ENCODE results near the gene PHF21A.

The PHF21A gene

DNA sequence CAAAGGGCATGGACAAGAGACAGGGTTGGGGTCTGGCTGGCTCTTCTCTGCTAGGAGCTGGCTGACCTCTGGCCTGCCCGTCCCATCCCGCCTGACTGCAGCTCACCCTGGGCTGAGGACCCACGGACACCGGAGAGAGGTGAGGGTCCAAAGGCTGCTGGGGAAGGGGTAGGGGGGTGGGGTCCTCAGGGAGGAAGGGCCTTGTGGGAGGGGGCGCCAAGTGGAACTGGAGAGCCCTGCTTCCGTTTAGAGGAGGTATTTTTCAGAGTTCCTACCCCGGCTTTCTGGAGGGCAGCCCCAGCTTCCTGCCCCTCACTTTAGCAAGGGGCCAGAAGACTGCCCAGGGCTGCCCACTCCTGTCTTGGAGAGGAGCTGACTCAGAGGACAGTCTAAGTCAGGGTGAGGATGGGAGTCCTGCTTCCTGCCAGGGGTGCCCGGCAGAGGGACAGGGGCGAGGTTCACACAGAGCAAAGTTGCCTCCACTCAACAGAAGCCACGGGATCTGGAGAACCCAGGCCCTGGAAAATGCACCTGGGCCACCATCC lies 191.7 kb downstream of the PHF21A start:
- H3K4me2 ChIP-seq (ENCODE audit: low read length), result peak overlapping the region; percentile 58
- no peaks in the 10 kb centered on the region for H4K20me1 ChIP-seq (ENCODE audit: insufficient read depth, low read length)
- peaks cover 56% of the 10 kb centered on the region for H3K4me1 ChIP-seq (ENCODE audit: insufficient read depth, low read length, severe bottlenecking)

DNA sequence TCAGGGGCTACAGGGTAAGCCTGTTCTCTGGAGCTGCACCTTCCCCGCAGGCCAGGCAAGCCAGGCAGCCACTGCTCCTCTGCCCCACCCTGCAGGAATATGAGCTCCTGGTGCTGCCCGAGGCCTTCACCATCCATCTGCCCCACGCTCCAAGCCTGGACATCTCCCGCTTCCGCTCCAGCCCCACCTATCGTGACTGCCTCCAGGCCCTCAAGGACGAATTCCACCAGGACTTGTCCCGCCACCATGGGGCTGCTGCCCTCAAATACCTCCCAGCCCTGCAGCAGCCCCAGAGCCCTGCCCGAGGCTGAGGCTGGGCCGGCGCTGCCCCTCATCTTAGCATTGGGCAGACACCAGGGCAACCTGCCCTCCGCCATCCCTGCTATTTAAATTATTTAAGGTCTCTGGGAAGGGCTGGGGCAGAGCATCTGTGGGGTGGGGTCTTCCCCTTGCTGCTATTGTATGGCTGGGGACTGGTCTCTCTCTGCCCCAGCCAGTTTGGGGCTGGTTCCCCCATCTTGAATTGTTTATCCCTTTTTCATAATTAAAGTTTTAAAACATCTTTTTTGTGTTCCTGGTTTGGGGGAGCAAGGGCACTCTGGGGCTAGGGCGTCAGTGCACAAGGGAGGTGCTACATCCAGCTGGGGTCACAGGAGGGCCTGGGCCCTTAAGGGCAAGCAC lies 192.6 kb downstream of the PHF21A start:
- Histone ChIP-seq H3K9me3 (ENCODE audit: low read length) (no peaks in the 10 kb centered on the region), H3K27me3 (ENCODE audit: insufficient read depth, low read length) (no peaks in the 10 kb centered on the region; the same call in 1 of the 2 replicates), H3K4me3 (ENCODE audit: low read depth, low read length, poor library complexity, severe bottlenecking) (no peak overlapping the region), H3F3A (ENCODE audit: insufficient read depth, low read length) (no peaks in the 10 kb centered on the region), H3K9me2 (ENCODE audit: low read depth, low read length) (no peaks in the 10 kb centered on the region), H3K4me2 (ENCODE audit: low read length) (no peak overlapping the region), H3K4me1 (ENCODE audit: insufficient read depth, low read length, severe bottlenecking) (peaks cover 47% of the 10 kb centered on the region), H2AFZ (ENCODE audit: low read length) (no peak overlapping the region), H3K79me2 (ENCODE audit: insufficient read depth, low read length) (no peaks in the 10 kb centered on the region), H3K36me3 (ENCODE audit: insufficient read depth, low read length) (peaks cover 9% of the 10 kb centered on the region), H4K20me1 (ENCODE audit: insufficient read depth, low read length) (no peaks in the 10 kb centered on the region), H3K27ac (ENCODE audit: low read depth, low read length, poor library complexity, severe bottlenecking) (no peak overlapping the region), H3K9ac (ENCODE audit: low read length) (no peak overlapping the region)
- TF ChIP-seq EZH2 (IDR thresholded peaks at IDR 0.05; ENCODE audit: borderline replicate concordance, low read length) (no peak), CTCF (IDR thresholded peaks at IDR 0.05; ENCODE audit: low read length) (no peak)

More for the DNA sequence above, 191.7 kb downstream of the PHF21A start:
- TF ChIP-seq EZH2 (IDR thresholded peaks at IDR 0.05; ENCODE audit: borderline replicate concordance, low read length) (no peak), CTCF (IDR thresholded peaks at IDR 0.05; ENCODE audit: low read length) (no peak)
- H3F3A ChIP-seq (ENCODE audit: insufficient read depth, low read length), result no peaks in the 10 kb centered on the region
- H3K9me3 ChIP-seq (ENCODE audit: low read length), result no peaks in the 10 kb centered on the region
- peaks cover 18% of the 10 kb centered on the region for H3K36me3 ChIP-seq (ENCODE audit: insufficient read depth, low read length)
- no peaks in the 10 kb centered on the region for H3K9me2 ChIP-seq (ENCODE audit: low read depth, low read length)
- H3K9ac ChIP-seq (ENCODE audit: low read length), result peak overlapping the region; percentile 39; the same call in 1 of the 2 replicates
- peak overlapping the region; percentile 39 for H3K4me3 ChIP-seq (ENCODE audit: low read depth, low read length, poor library complexity, severe bottlenecking)
- H3K79me2 ChIP-seq (ENCODE audit: insufficient read depth, low read length), result no peaks in the 10 kb centered on the region
- no peak overlapping the region for H2AFZ ChIP-seq (ENCODE audit: low read length)
- H3K27ac ChIP-seq (ENCODE audit: low read depth, low read length, poor library complexity, severe bottlenecking), result peak overlapping the region; percentile 86
- H3K27me3 ChIP-seq (ENCODE audit: insufficient read depth, low read length), result no peaks in the 10 kb centered on the region; the same call in 1 of the 2 replicates

GRCh38 chr11:45927684-45928413 lies 193.4 kb downstream of the PHF21A start:
- H3K36me3 ChIP-seq (ENCODE audit: insufficient read depth, low read length), result peaks cover 6% of the 10 kb centered on the region
- no peaks in the 10 kb centered on the region for H3K79me2 ChIP-seq (ENCODE audit: insufficient read depth, low read length)
- no peak overlapping the region for H3K4me3 ChIP-seq (ENCODE audit: low read depth, low read length, poor library complexity, severe bottlenecking)
- no peak overlapping the region for H3K27ac ChIP-seq (ENCODE audit: low read depth, low read length, poor library complexity, severe bottlenecking)
- H3K4me2 ChIP-seq (ENCODE audit: low read length), result no peak overlapping the region
- no peaks in the 10 kb centered on the region for H3K9me2 ChIP-seq (ENCODE audit: low read depth, low read length)
- no peaks in the 10 kb centered on the region for H3K9me3 ChIP-seq (ENCODE audit: low read length)
- H3K27me3 ChIP-seq (ENCODE audit: insufficient read depth, low read length), result no peaks in the 10 kb centered on the region; the same call in 1 of the 2 replicates
- no peak for TF ChIP-seq CTCF (IDR thresholded peaks at IDR 0.05; ENCODE audit: low read length)
- TF ChIP-seq EZH2 (IDR thresholded peaks at IDR 0.05; ENCODE audit: borderline replicate concordance, low read length), result no peak
- peaks cover 46% of the 10 kb centered on the region for H3K4me1 ChIP-seq (ENCODE audit: insufficient read depth, low read length, severe bottlenecking)
- no peak overlapping the region for H3K9ac ChIP-seq (ENCODE audit: low read length)
- H4K20me1 ChIP-seq (ENCODE audit: insufficient read depth, low read length), result no peaks in the 10 kb centered on the region
- H3F3A ChIP-seq (ENCODE audit: insufficient read depth, low read length), result no peaks in the 10 kb centered on the region
- H2AFZ ChIP-seq (ENCODE audit: low read length), result no peak overlapping the region

Measured in OCI-LY1 (cell line).